ENCODE results near the gene S1PR4.

S1PR4 gene

DNA sequence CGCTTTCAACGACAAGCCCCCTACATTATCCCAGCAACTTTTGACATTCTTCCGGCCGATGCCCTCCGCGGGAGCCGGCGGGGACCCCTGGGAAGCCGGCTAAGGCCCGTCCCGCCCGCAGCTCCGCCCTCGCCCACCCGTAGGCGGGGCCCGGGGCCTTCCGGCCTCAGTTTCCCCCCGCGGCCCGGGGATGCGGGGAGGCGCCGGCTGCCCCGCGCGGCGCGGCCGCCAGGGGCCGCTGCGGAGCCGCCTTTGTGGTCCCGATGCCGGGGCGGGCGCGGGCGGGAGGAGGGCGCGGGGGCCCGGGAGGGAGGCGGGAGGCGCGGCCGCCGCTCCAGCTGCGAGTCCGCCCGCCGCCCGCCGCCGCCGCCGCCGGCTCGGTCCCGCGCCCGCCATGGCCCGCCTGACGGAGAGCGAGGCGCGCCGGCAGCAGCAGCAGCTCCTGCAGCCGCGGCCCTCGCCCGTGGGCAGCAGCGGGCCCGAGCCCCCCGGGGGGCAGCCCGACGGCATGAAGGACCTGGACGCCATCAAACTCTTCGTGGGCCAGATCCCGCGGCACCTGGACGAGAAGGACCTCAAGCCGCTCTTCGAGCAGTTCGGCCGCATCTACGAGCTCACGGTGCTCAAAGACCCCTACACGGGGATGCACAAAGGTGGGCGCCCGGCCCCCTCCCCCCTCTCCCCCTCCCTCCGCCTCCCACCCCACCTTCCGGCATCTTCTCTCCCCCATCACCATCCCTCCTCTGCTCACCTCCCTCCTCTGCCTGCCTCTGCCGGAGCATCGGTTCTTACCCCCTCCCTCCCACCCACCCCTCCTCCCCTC, 46.0 kb downstream of the S1PR4 start, which contains the start of gene CELF5:
Gene CELF5, plus strand, starts transcription at position 316 of the 823 bp plus-strand sequence. Its CDS starts 79 bp downstream, at position 395.
- peak; percentile 48 for DNase-seq

DNA sequence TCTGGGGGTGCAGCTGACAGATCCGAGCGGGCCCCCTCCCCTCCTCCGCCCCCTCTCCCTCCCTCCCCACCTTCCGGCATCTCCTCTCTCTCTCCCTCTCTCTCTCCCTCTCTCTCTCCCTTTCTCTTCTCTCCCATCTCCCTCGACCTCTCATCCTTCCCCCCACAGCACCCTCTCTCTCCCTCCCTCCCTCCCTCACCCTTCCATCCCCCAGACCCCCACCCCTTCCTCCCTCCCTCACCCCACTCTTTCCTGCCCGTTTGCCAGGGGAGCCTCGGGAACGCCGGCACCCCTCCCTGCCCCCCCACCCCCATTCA, 46.6 kb downstream of the S1PR4 start:
- DNase-seq = no peak

DNA sequence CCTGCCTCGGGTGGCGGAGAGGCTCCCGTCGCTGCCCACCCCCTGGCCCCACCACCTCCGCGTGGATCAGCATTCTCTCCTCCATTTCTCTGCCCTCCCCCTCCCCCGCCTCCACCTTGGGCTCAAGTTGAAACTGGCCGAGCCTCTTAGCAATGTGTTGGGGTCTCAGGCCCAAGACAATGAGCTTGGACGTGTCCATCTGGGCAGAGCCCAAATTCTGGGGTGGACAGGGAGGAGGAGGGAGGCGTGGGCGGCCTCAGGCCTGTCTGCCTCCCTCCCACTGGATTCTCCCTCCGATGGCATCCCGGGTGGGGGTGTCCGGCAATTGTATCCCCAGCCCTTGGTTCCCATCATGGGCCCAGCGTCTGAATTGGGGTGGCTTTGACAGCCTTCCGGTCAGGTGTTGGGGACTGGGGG, 47.1 kb downstream of the S1PR4 start:
- DNase-seq = no peak

DNA sequence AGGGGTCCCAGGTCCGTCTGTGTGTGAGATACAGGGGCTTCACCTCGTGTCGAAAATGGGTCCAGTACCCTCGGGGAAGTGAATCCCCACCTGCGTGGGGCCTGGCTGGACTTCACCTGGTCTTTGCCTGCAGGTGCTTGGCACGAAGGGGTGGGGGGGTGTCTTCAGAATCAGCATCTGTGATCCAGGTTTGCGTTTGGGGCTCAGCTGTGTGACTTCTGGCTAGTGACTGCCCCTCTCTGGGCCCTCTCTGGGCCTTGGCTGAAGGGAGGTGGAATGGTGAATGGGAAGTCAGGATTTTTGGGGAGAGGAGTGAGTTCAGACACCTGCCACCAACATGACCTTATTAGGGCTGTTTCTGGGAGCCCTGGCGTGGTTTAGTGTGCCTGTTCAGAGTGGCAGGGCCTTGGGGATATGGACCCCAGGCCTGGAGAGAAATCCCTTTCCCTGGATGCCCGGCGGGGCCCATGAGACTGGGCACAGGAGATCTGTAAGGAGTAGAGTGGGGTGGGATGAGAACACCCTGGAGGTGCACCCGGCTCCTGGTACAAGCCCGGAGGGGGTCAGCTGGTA, 48.6 kb downstream of the S1PR4 start:
- no peak for DNase-seq

DNA sequence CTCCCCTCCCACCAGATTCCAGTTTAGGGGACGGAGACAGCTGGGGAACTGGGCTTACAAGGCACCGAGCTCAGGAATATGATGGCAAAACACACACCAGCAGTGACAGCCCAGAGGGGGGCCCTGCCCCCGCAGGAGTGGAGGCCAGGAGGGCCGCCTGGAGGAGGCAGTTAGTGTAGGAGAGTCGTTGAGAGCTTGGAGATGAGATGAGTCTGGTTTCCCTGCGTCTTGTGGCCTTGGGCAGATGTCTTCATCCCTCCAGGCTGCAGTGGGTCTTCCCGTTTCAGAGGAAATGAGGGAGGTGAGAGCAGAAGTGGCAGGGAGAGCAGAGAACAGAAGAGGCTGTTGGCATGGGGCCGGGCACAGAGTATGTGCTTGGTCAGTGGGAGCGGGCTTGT, 50.8 kb downstream of the S1PR4 start:
- DNase-seq = no peak
